HEK293 (cell line): ENCODE results near the gene GCSAM.

Experiments used
- AEBP2 ChIP-seq: fragments of 450-650 bp; formaldehyde crosslinking; IDR thresholded peaks from 2 replicates; pipeline ENCODE4 v1.5.1; 2016; ENCODE audit warnings: missing biosample characterization, missing genetic modification characterization, borderline replicate concordance
- ATF2 ChIP-seq: fragments of 450-650 bp; formaldehyde crosslinking; IDR thresholded peaks from 2 replicates; pipeline ENCODE4 v1.5.1; 2016; ENCODE audit warnings: missing biosample characterization, missing genetic modification characterization, low read depth
- KLF10 ChIP-seq: fragments of 450-650 bp; IDR thresholded peaks from 2 replicates; pipeline ENCODE4 v1.5.1; 2018; ENCODE audit warnings: missing biosample characterization, mild to moderate bottlenecking, missing genetic modification characterization
- OSR2 ChIP-seq: fragments of 450-650 bp; formaldehyde crosslinking; IDR thresholded peaks from 2 replicates; pipeline ENCODE4 v1.5.1; 2016; ENCODE audit warnings: missing biosample characterization, missing genetic modification characterization
- SP7 ChIP-seq: fragments of 450-650 bp; formaldehyde crosslinking; IDR thresholded peaks from 2 replicates; pipeline ENCODE4 v1.5.1; 2016; ENCODE audit warnings: missing biosample characterization, missing genetic modification characterization
- ZBTB1 ChIP-seq: fragments of 450-650 bp; formaldehyde crosslinking; IDR thresholded peaks from 2 replicates; pipeline ENCODE4 v1.5.1; 2016; ENCODE audit warnings: missing biosample characterization, missing genetic modification characterization
- ZBTB21 ChIP-seq: fragments of 450-650 bp; formaldehyde crosslinking; IDR thresholded peaks from 2 replicates; pipeline ENCODE4 v1.5.1; 2017; ENCODE audit warnings: missing biosample characterization, missing genetic modification characterization
- ZFP69B ChIP-seq: fragments of 450-650 bp; formaldehyde crosslinking; IDR thresholded peaks from 2 replicates; pipeline ENCODE4 v1.5.1; 2016; ENCODE audit warnings: missing biosample characterization, missing genetic modification characterization
- ZNF121 ChIP-seq: fragments of 450-650 bp; formaldehyde crosslinking; IDR thresholded peaks from 2 replicates; pipeline ENCODE4 v1.5.1; 2016; ENCODE audit warnings: missing biosample characterization, missing genetic modification characterization
- ZNF132 ChIP-seq: fragments of 450-650 bp; formaldehyde crosslinking; IDR thresholded peaks from 2 replicates; pipeline ENCODE4 v1.5.1; 2017; ENCODE audit warnings: missing biosample characterization, missing genetic modification characterization, borderline replicate concordance
- ZNF239 ChIP-seq: fragments of 450-650 bp; formaldehyde crosslinking; IDR thresholded peaks from 2 replicates; pipeline ENCODE4 v1.5.1; 2016; ENCODE audit warnings: missing biosample characterization, missing genetic modification characterization
- ZNF366 ChIP-seq: fragments of 450-650 bp; formaldehyde crosslinking; conservative IDR thresholded peaks from 2 replicates; pipeline ENCODE4 v1.5.1; 2016; ENCODE audit warnings: missing biosample characterization, missing genetic modification characterization
- ZNF394 ChIP-seq: fragments of 450-650 bp; formaldehyde crosslinking; IDR thresholded peaks from 2 replicates; pipeline ENCODE4 v1.5.1; 2016; ENCODE audit warnings: missing biosample characterization, missing genetic modification characterization, mild to moderate bottlenecking, moderate library complexity, borderline replicate concordance
- ZNF529 ChIP-seq: fragments of 450-650 bp; formaldehyde crosslinking; IDR thresholded peaks from 2 replicates; pipeline ENCODE4 v1.5.1; 2017; ENCODE audit warnings: missing genetic modification characterization, missing biosample characterization; ENCODE audit not compliant: insufficient replicate concordance
- ZNF530 ChIP-seq: fragments of 450-650 bp; formaldehyde crosslinking; IDR thresholded peaks from 2 replicates; pipeline ENCODE4 v1.5.1; 2016; ENCODE audit warnings: low read depth, missing biosample characterization, missing genetic modification characterization
- ZNF558 ChIP-seq: fragments of 450-650 bp; formaldehyde crosslinking; IDR thresholded peaks from 2 replicates; pipeline ENCODE4 v1.5.1; 2016; ENCODE audit warnings: missing biosample characterization, missing genetic modification characterization
- ZNF629 ChIP-seq: fragments of 450-650 bp; formaldehyde crosslinking; IDR thresholded peaks from 2 replicates; pipeline ENCODE4 v1.5.1; 2017; ENCODE audit warnings: missing biosample characterization, missing genetic modification characterization
- ZNF639 ChIP-seq: fragments of 450-650 bp; formaldehyde crosslinking; IDR thresholded peaks from 2 replicates; pipeline ENCODE4 v1.5.1; 2016; ENCODE audit warnings: missing biosample characterization, missing genetic modification characterization
- ZNF843 ChIP-seq: fragments of 450-650 bp; formaldehyde crosslinking; IDR thresholded peaks from 2 replicates; pipeline ENCODE4 v1.5.1; 2016; ENCODE audit warnings: missing biosample characterization, missing genetic modification characterization
- TF ChIP-seq, protein P1 (sequence below): fragments of 450-650 bp; formaldehyde crosslinking; IDR thresholded peaks from 2 replicates; pipeline ENCODE4 v1.5.1; 2016; ENCODE audit warnings: missing biosample characterization, missing genetic modification characterization, low read depth
- TF ChIP-seq, protein P2 (sequence below): fragments of 450-650 bp; formaldehyde crosslinking; IDR thresholded peaks from 2 replicates; pipeline ENCODE4 v1.5.1; 2016; ENCODE audit warnings: missing biosample characterization, missing genetic modification characterization

The GCSAM gene

DNA sequence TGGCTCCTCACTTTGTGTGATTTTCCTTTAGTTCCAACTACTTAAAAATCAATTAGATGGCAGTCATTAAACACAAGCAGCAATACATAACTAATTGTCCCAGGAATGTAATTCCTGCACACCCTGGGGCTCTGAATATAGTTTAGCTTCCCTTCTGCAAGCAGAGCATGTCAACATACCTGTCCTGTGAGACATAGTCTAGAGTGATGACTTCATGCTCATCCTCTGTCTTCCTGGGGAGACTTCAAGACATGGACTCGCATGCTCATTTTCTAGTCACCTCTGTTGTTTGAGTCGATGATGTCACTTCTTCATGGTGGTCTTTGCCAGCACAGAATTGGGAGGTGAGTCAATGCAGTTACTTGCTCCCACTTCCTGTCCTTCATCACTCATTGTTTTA lies 31.1 kb downstream of the GCSAM start (continued):
- TF ChIP-seq, protein P1, sequence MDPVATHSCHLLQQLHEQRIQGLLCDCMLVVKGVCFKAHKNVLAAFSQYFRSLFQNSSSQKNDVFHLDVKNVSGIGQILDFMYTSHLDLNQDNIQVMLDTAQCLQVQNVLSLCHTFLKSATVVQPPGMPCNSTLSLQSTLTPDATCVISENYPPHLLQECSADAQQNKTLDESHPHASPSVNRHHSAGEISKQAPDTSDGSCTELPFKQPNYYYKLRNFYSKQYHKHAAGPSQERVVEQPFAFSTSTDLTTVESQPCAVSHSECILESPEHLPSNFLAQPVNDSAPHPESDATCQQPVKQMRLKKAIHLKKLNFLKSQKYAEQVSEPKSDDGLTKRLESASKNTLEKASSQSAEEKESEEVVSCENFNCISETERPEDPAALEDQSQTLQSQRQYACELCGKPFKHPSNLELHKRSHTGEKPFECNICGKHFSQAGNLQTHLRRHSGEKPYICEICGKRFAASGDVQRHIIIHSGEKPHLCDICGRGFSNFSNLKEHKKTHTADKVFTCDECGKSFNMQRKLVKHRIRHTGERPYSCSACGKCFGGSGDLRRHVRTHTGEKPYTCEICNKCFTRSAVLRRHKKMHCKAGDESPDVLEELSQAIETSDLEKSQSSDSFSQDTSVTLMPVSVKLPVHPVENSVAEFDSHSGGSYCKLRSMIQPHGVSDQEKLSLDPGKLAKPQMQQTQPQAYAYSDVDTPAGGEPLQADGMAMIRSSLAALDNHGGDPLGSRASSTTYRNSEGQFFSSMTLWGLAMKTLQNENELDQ (tag by site-specific recombination) = no peak
- TF ChIP-seq ZNF132 (tag by site-specific recombination) = no peak
- TF ChIP-seq, protein P2, sequence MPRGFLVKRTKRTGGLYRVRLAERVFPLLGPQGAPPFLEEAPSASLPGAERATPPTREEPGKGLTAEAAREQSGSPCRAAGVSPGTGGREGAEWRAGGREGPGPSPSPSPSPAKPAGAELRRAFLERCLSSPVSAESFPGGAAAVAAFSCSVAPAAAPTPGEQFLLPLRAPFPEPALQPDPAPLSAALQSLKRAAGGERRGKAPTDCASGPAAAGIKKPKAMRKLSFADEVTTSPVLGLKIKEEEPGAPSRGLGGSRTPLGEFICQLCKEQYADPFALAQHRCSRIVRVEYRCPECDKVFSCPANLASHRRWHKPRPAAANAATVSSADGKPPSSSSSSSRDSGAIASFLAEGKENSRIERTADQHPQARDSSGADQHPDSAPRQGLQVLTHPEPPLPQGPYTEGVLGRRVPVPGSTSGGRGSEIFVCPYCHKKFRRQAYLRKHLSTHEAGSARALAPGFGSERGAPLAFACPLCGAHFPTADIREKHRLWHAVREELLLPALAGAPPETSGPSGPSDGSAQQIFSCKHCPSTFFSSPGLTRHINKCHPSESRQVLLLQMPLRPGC = 0 out of 2 replicates have a peak, but pooled peaks have one; percentile 46
- peak; percentile 68 for TF ChIP-seq SP7 (tag by site-specific recombination)
- TF ChIP-seq ZBTB21 (tag by site-specific recombination) = peak; percentile 49; the same call in 1 of the 2 replicates
- TF ChIP-seq ATF2 (tag by site-specific recombination) = peak; percentile 76
- TF ChIP-seq ZNF629 (tag by site-specific recombination) = peak; percentile 87
- peak; percentile 91 for TF ChIP-seq ZNF558 (tag by site-specific recombination)
- TF ChIP-seq OSR2 (tag by site-specific recombination) = peak; percentile 48; the same call in 1 of the 2 replicates
- TF ChIP-seq ZNF239 (tag by site-specific recombination) = no peak
- TF ChIP-seq ZNF843 (tag by site-specific recombination) = no peak
- 0 out of 2 replicates have a peak, but pooled peaks have one; percentile 19 for TF ChIP-seq ZNF394 (tag by site-specific recombination)
- TF ChIP-seq AEBP2 (tag by site-specific recombination) = no peak
- peak; percentile 79; the same call in 1 of the 2 replicates for TF ChIP-seq ZNF639
- TF ChIP-seq KLF10 = no peak
- TF ChIP-seq ZBTB1 (tag by site-specific recombination) = no peak
- TF ChIP-seq ZNF366 (tag by site-specific recombination) = peak; percentile 82
- TF ChIP-seq ZNF530 = no peak
- TF ChIP-seq ZFP69B (tag by site-specific recombination) = no peak
- no peak for TF ChIP-seq ZNF529 (tag by site-specific recombination)
- no peak for TF ChIP-seq ZNF121 (tag by site-specific recombination)
